GM19239 (cell line): ENCODE results near the gene TXK.
A peak's percentile ranks its signal among the peaks of the same experiment; 100 is the strongest.

Experiments used
- DNase-seq: peaks from one replicate; pipeline ENCODE4 v3.0.0; 2011; ENCODE audit warnings: low spot score; ENCODE audit not compliant: insufficient read length
- FAIRE-seq: peaks from 2 replicates; lab custom pipeline; 2011; peaks lifted over from hg19 to GRCh38; lab: Jason Lieb, UNC

Gene TXK

GRCh38 chr4:48109413-48110263 is 24.4 kb downstream of the TXK start:
- FAIRE-seq (peak; percentile 93), DNase-seq (no peak)

- DNase-seq: no peak
- FAIRE-seq: no peak
These were observed 25.6 kb downstream of the TXK start for GRCh38 chr4:48108309-48109073.

- FAIRE-seq: no peak
- no peak for DNase-seq
These were observed 28.8 kb downstream of the TXK start for GRCh38 chr4:48105230-48105629.

- DNase-seq (no peak), FAIRE-seq (peak; percentile 56)
These were observed 30.4 kb downstream of the TXK start for GRCh38 chr4:48103483-48104139.

GRCh38 chr4:48102303-48102702 is 31.7 kb downstream of the TXK start:
- no peak for DNase-seq
- FAIRE-seq: no peak

GRCh38 chr4:48100256-48100655 is 33.8 kb downstream of the TXK start:
- FAIRE-seq: peak; percentile 33
- no peak for DNase-seq

GRCh38 chr4:48095441-48095840 is 38.6 kb downstream of the TXK start:
- DNase-seq (no peak), FAIRE-seq (no peak)

GRCh38 chr4:48093991-48094416 is 40.0 kb downstream of the TXK start:
- no peak for DNase-seq
- FAIRE-seq: no peak

- DNase-seq: no peak
- no peak for FAIRE-seq
These were observed 43.4 kb downstream of the TXK start for GRCh38 chr4:48090621-48091020.

- no peak for FAIRE-seq
- no peak for DNase-seq
These were observed 48.0 kb downstream of the TXK start for GRCh38 chr4:48085821-48086589.

GRCh38 chr4:48082956-48083355 is 51.1 kb downstream of the TXK start:
- DNase-seq: no peak
- FAIRE-seq: no peak

- DNase-seq (no peak), FAIRE-seq (no peak)
These were observed 52.9 kb downstream of the TXK start for GRCh38 chr4:48081196-48081595.

- DNase-seq (no peak), FAIRE-seq (no peak)
These were observed 54.1 kb downstream of the TXK start for GRCh38 chr4:48079972-48080391.

GRCh38 chr4:48078862-48079655 is 55.0 kb downstream of the TXK start:
- no peak for DNase-seq
- no peak for FAIRE-seq

- DNase-seq (no peak), FAIRE-seq (no peak)
These were observed 55.6 kb downstream of the TXK start for GRCh38 chr4:48078425-48078824.

- no peak for DNase-seq
- no peak for FAIRE-seq
These were observed 59.4 kb downstream of the TXK start for GRCh38 chr4:48074657-48075056.

GRCh38 chr4:48073567-48074103 is 60.4 kb downstream of the TXK start:
- DNase-seq (no peak), FAIRE-seq (no peak)

GRCh38 chr4:48071191-48071590 is 62.9 kb downstream of the TXK start:
- FAIRE-seq (peak; percentile 72), DNase-seq (no peak)

- no peak for DNase-seq
- no peak for FAIRE-seq
These were observed 65.0 kb downstream of the TXK start for GRCh38 chr4:48069026-48069425.
